HepG2 (cell line): ENCODE measurements around the gene ALOXE3. TPM values are rescaled to one million over a fixed set of nuclear protein-coding genes. Genes with fewer than 3 reads are reported as not detected.

ENCODE experiments used
- ATAC-seq: fragments of 200-7000 bp; cut with Tn5 transposase; 3 replicates; pipeline ENCODE4 v1.9.1; 2020; ENCODE audit warnings: mild to moderate bottlenecking, moderate library complexity
- BruUV-seq: library from RNA; stranded (reverse); fragments of 400-500 nt; replicated peaks from 2 replicates; lab custom pipeline; 2021; lab: Mats Ljungman, UMichigan
- CTCF ChIA-PET: fragments of 300-600 bp; formaldehyde crosslinking; extraction: SDS; loops from one replicate; lab custom pipeline; 2021; ENCODE audit warnings: low total read pairs, inconsistent platforms, low intra/inter-chr PET ratio; lab: Yijun Ruan, JAX
- POLR2A ChIA-PET: fragments of 350-600 bp; sonication (Branson Sonifier 250); formaldehyde crosslinking; loops from one replicate; lab custom pipeline; 2020; ENCODE audit warnings: antibody characterized with exemption, inconsistent platforms; lab: Yijun Ruan, JAX
- DNase-seq: peaks from one replicate; pipeline ENCODE4 v3.0.0-alpha.2; 2015; ENCODE audit warnings: low spot score
- FAIRE-seq: peaks from 3 replicates; lab custom pipeline; 2011; peaks lifted over from hg19 to GRCh38; lab: Jason Lieb, UNC
- H2AFZ ChIP-seq: one replicate; pipeline ENCODE4 v1.6.1; 2011; ENCODE audit warnings: low read length, inconsistent platforms
- H3K27ac ChIP-seq: fragments of 300-600 bp; 3 replicates; pipeline ENCODE4 v1.8.0; 2011; ENCODE audit warnings: mixed run types, mild to moderate bottlenecking, mixed read lengths, low read length, inconsistent platforms; ENCODE audit not compliant: insufficient read depth; ENCODE audit errors: extremely low read length
- H3K27me3 ChIP-seq, 2 experiments: fragments of 200-600 bp in 1 of 2; 2 replicates in 1 of 2; 3 replicates in 1 of 2; pipeline versions ENCODE4 v1.6.0 to v1.8.0; 2011; ENCODE audit warnings: low read length in 2 of 2, mild to moderate bottlenecking in 2 of 2, moderate library complexity in 2 of 2, inconsistent platforms in 1 of 2; ENCODE audit not compliant: insufficient read depth in 2 of 2, control insufficient read depth in 1 of 2
- H3K36me3 ChIP-seq, 2 experiments: fragments of 200-600 bp in 1 of 2; replicated peaks in 1 of 2; 2 replicates in 1 of 2; 3 replicates in 1 of 2; pipeline versions ENCODE4 v1.5.1 to v1.8.0; 2011; ENCODE audit warnings: low read length in 2 of 2, inconsistent platforms in 1 of 2; ENCODE audit not compliant: insufficient read depth in 2 of 2, control insufficient read depth in 1 of 2
- H3K4me1 ChIP-seq: 2 replicates; pipeline ENCODE4 v1.5.1; 2012; ENCODE audit warnings: low read length, inconsistent platforms; ENCODE audit not compliant: insufficient read depth
- H3K4me2 ChIP-seq: 2 replicates; pipeline ENCODE4 v1.6.0; 2011; ENCODE audit warnings: low read depth, low read length, inconsistent platforms
- H3K4me3 ChIP-seq, 3 experiments: fragments of 200-600 bp in 1 of 3; sonication (generic), shearing (Covaris generic) in 1 of 3; replicated peaks in 1 of 3; 2 replicates each; pipeline ENCODE4 v1.5.1; 2011 to 2016; ENCODE audit warnings: low read length in 3 of 3, inconsistent platforms in 2 of 3, low read depth in 2 of 3, mild to moderate bottlenecking in 2 of 3, control low read depth in 1 of 3, mixed read lengths in 1 of 3; ENCODE audit not compliant: insufficient read depth in 1 of 3
- H3K79me2 ChIP-seq: one replicate; pipeline ENCODE4 v1.6.1; 2011; ENCODE audit warnings: low read length, inconsistent platforms; ENCODE audit not compliant: insufficient read depth
- H3K9ac ChIP-seq: 2 replicates; pipeline ENCODE4 v1.6.0; 2011; ENCODE audit warnings: mild to moderate bottlenecking, low read depth, low read length, inconsistent platforms; ENCODE audit not compliant: insufficient read depth
- H3K9me3 ChIP-seq: 2 replicates; pipeline ENCODE4 v1.5.1; 2012; ENCODE audit warnings: mild to moderate bottlenecking, low read length
- H4K20me1 ChIP-seq: 2 replicates; pipeline ENCODE4 v1.6.0; 2011; ENCODE audit warnings: inconsistent platforms, mild to moderate bottlenecking, low read length, moderate library complexity; ENCODE audit not compliant: insufficient read depth
- HOXA5 ChIP-seq: sonication (generic); formaldehyde crosslinking; IDR thresholded peaks from 2 replicates; pipeline ENCODE4 v1.4.0; 2020; ENCODE audit warnings: missing genetic modification reagents
- MED8 ChIP-seq: sonication (generic); formaldehyde crosslinking; IDR thresholded peaks from 2 replicates; pipeline ENCODE4 v1.8.1; 2023; ENCODE audit warnings: mild to moderate bottlenecking, missing genetic modification reagents; ENCODE audit not compliant: insufficient replicate concordance
- RORA ChIP-seq: sonication (generic); formaldehyde crosslinking; IDR thresholded peaks from 2 replicates; pipeline ENCODE4 v1.5.0; 2020; ENCODE audit warnings: mild to moderate bottlenecking, missing genetic modification reagents, moderate library complexity
- ZNF451 ChIP-seq: sonication (generic); formaldehyde crosslinking; IDR thresholded peaks from 2 replicates; pipeline ENCODE4 v1.5.0; 2020; ENCODE audit warnings: mild to moderate bottlenecking, missing genetic modification reagents
- ZNF598 ChIP-seq: sonication (generic); formaldehyde crosslinking; IDR thresholded peaks from 2 replicates; pipeline ENCODE4 v1.5.1; 2020; ENCODE audit warnings: mild to moderate bottlenecking, missing genetic modification reagents, borderline replicate concordance
- WGBS: methylation state at CpG from one replicate; pipeline ENCODE4 v1.1.6; 2017; ENCODE audit warnings: low lambda C conversion rate; 5-methylcytosine and 5-hydroxymethylcytosine counted together
- in situ Hi-C: cut with HindIII; loops from 2 replicates; pipeline ENCODE4 v1.10.0; 2017; ENCODE audit warnings: low pct_unique_long_range_greater_than_20kb; ENCODE audit not compliant: extremely low pct_ligation_motif_present
- intact Hi-C: fragments of 100-400 bp; cut with micrococcal nuclease; formaldehyde crosslinking; loops from one replicate; pipeline ENCODE4 v1.10.0; 2022; ENCODE audit not compliant: unreplicated experiment
- polyA plus RNA-seq, 8 experiments: library from polyadenylated mRNA; depleted of rRNA in 3 of 8; stranded (reverse) in 7 of 8; unstranded in 1 of 8; fragments of >200 nt; fragmentation: Illumina TruSeq in 4 of 8; extraction: Trizol in 4 of 8; gene quantifications; 2 replicates each; pipeline versions ENCODE4 v1.2.1 to v1.2.3, GENCODE V29; 2011 to 2016; ENCODE audit warnings: low read depth in 4 of 8, missing spikeins in 1 of 8, mixed read lengths in 1 of 8; ENCODE audit not compliant: insufficient read depth in 1 of 8
- total RNA-seq, 5 experiments: library from RNA; depleted of rRNA; stranded (reverse); fragments of >200 nt; fragmentation: Illumina TruSeq; extraction: Trizol; gene quantifications; 2 replicates each; pipeline ENCODE4 v1.2.3, GENCODE V29; 2016; ENCODE audit warnings: low read depth in 1 of 5
- TF ChIP-seq, protein P1 (sequence below): sonication (generic); formaldehyde crosslinking; IDR thresholded peaks from 2 replicates; pipeline ENCODE4 v1.8.0; 2022; ENCODE audit warnings: mild to moderate bottlenecking, missing genetic modification reagents
- TF ChIP-seq, protein P2 (sequence below): sonication (generic); formaldehyde crosslinking; IDR thresholded peaks from 2 replicates; pipeline ENCODE4 v1.5.1; 2020; ENCODE audit warnings: missing genetic modification reagents, mild to moderate bottlenecking, borderline replicate concordance
- TF ChIP-seq, protein P3 (sequence below): sonication (generic); formaldehyde crosslinking; IDR thresholded peaks from 2 replicates; pipeline ENCODE4 v1.5.1; 2020; ENCODE audit warnings: mild to moderate bottlenecking, missing genetic modification reagents, moderate library complexity

The ALOXE3 gene
- total and polyA plus RNA-seq, 2 of the 13 experiments (the other 11 are each of a cell fraction or from before 2014, with no cell fraction given), result 0.07 TPM; not detected in 1

DNA sequence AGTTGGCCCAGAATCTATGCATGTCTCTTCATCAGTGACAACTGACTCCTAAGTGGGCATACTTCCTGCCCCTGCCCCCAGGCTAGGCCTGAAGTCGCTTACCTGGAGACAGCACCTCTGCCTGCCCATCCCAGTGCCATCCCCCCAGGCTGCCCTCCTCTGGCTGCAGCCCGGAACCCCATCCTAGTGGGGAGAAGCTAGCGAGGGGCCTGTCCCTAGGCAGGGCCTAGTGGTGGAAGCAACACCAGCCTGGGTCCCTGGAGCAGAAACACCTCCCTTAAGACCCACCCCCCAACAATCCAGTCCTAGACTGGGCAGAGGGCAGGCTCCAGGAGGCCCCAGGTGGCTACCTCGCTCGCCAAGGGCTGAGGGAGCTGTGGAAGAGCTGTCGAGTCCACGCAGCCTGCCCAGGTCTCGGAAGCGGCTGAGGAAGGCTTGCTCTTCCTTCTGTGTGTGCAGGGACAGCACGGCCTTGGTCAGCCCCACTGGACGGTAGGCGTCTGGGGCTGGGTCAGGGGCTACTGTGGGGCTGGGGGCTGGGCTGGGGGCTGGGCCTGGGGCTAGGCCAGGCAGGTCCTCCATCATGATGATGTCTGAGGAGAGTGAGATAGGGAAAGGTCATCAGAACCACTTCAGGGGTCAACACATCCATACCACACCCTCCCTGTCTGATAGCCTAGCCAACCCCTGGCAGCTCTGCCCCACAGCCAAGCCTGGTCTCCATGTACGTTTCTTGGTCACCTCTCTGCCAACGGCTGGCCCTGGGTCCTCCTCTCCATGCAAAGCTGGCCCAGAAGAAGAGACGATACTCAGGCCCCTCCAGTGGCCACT is 26.3 kb upstream of the ALOXE3 start:
- in situ Hi-C loops (no loop called here), intact Hi-C loops (loop anchor here (5.0 kb wide), 1 partner anchor 478 kb away; no protein-coding TSS in a partner anchor)
- no peak overlapping the region for H3K4me3 ChIP-seq
- H3K79me2 ChIP-seq, result no peaks in the 10 kb centered on the region
- no TSS peak for BruUV-seq
- H3K27me3 ChIP-seq, result no peaks in the 10 kb centered on the region
- 0 out of 2 replicates have a peak, but pooled peaks cover 3% of the 10 kb centered on the region for H4K20me1 ChIP-seq
- ChIA-PET POLR2A (interaction anchor here (0.7 to 1.0 kb wide), 2 partner anchors 29 to 79 kb away, joined by 3 to 4 read pairs; no protein-coding TSS in a partner anchor), CTCF (no interaction called here)
- no peaks in the 10 kb centered on the region for H3K9me3 ChIP-seq
- H3K4me1 ChIP-seq, result peaks cover 2% of the 10 kb centered on the region; the same call in 1 of the 2 replicates
- ATAC-seq, result no peak
- H3K36me3 ChIP-seq, result peaks cover 18 to 42% of the 10 kb centered on the region in 2 experiments; a peak in 4 of 5 replicates
- no peak overlapping the region for H2AFZ ChIP-seq
- H3K27ac ChIP-seq, result no peak overlapping the region
- DNase-seq, result no peak
- H3K4me2 ChIP-seq, result no peak overlapping the region
- H3K9ac ChIP-seq, result no peak overlapping the region
- no peak for FAIRE-seq
- WGBS, result 97% methylated on average over 6 of the region's 15 CpGs
- TF ChIP-seq, protein P1, sequence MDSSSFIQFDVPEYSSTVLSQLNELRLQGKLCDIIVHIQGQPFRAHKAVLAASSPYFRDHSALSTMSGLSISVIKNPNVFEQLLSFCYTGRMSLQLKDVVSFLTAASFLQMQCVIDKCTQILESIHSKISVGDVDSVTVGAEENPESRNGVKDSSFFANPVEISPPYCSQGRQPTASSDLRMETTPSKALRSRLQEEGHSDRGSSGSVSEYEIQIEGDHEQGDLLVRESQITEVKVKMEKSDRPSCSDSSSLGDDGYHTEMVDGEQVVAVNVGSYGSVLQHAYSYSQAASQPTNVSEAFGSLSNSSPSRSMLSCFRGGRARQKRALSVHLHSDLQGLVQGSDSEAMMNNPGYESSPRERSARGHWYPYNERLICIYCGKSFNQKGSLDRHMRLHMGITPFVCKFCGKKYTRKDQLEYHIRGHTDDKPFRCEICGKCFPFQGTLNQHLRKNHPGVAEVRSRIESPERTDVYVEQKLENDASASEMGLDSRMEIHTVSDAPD (CRISPR knock-in tag), result no peak
- TF ChIP-seq, protein P2, sequence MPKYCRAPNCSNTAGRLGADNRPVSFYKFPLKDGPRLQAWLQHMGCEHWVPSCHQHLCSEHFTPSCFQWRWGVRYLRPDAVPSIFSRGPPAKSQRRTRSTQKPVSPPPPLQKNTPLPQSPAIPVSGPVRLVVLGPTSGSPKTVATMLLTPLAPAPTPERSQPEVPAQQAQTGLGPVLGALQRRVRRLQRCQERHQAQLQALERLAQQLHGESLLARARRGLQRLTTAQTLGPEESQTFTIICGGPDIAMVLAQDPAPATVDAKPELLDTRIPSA, result no peak
- TF ChIP-seq, protein P3, sequence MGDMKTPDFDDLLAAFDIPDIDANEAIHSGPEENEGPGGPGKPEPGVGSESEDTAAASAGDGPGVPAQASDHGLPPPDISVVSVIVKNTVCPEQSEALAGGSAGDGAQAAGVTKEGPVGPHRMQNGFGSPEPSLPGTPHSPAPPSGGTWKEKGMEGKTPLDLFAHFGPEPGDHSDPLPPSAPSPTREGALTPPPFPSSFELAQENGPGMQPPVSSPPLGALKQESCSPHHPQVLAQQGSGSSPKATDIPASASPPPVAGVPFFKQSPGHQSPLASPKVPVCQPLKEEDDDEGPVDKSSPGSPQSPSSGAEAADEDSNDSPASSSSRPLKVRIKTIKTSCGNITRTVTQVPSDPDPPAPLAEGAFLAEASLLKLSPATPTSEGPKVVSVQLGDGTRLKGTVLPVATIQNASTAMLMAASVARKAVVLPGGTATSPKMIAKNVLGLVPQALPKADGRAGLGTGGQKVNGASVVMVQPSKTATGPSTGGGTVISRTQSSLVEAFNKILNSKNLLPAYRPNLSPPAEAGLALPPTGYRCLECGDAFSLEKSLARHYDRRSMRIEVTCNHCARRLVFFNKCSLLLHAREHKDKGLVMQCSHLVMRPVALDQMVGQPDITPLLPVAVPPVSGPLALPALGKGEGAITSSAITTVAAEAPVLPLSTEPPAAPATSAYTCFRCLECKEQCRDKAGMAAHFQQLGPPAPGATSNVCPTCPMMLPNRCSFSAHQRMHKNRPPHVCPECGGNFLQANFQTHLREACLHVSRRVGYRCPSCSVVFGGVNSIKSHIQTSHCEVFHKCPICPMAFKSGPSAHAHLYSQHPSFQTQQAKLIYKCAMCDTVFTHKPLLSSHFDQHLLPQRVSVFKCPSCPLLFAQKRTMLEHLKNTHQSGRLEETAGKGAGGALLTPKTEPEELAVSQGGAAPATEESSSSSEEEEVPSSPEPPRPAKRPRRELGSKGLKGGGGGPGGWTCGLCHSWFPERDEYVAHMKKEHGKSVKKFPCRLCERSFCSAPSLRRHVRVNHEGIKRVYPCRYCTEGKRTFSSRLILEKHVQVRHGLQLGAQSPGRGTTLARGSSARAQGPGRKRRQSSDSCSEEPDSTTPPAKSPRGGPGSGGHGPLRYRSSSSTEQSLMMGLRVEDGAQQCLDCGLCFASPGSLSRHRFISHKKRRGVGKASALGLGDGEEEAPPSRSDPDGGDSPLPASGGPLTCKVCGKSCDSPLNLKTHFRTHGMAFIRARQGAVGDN (CRISPR knock-in tag), result no peak
- TF ChIP-seq MED8 (CRISPR knock-in tag) (no peak), ZNF451 (CRISPR knock-in tag) (no peak), RORA (CRISPR knock-in tag) (no peak), ZNF598 (CRISPR knock-in tag) (no peak), HOXA5 (no peak)
